HG03575 (cell line): ENCODE measurements around the gene RASSF1.

Experiments
- ATAC-seq: cut with Tn5 transposase; IDR thresholded peaks from one replicate; pipeline ENCODE4 v1.9.1; 2021; ENCODE audit not compliant: unreplicated experiment, insufficient number of reproducible peaks, low FRiP score; ENCODE audit errors: extremely low read depth

The RASSF1 gene

GRCh38 chr3:50369012-50369670 lies 28.5 kb upstream of the RASSF1 start:
- ATAC-seq = no peak

DNA sequence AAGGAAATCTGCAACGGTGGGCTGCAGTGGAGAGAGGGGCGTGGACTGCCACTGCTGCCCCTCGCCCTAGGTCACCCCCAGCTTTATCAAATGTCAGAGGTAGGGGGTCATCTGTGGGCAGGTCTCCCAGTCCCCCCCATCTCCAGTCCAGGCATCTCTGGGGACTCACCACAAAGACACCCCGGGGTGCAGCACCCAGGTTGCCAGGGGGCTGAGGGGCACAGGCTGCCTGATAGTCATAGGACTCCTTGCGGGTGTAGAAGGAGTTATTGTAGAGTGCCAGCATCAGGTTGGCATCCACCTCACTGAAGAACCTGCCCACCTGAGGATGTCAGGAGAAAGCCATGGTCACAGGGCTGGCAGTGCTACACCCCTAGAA lies 25.2 kb upstream of the RASSF1 start:
- ATAC-seq = no peak

DNA sequence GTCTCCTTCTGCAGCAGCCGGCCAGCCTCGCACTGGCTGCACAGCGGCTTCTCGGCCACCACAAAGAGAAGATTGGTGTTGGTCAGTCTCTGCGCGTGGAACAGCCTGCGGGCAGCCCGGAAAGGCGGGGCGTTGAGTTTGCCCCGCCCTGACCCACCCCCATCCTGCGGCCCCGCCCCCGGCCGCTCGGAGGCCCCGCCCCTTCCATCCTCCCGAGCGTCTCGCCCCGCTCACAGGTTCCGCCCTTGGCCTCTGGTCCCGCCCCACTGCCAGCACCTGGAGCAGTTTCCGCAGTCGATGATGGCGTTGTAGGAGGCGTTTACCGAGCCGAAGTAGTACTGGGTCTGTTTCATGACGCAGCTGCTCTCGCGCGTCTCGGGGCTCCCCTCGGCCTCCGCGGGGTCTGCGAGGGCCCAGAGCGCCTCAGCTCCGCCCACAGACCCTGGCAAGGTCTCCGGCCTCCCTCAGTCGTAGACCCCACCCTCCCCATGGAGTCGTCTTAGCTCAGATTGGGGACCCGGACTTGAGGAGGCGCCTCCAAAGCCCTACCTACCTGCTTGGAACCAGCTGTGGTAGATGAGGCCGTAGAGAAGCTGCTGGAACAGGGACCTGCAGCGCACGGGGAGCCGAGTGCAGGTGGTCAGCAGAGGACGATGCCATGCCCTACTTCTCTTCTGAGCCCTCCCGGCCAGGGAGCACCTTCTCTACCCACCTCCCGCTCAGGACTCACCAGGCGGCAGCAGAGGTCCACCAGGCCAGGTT lies 24.6 kb upstream of the RASSF1 start:
- ATAC-seq = no peak

- ATAC-seq = no peak
Measured at GRCh38 chr3:50364573-50365079, 24.0 kb upstream of the RASSF1 start.

DNA sequence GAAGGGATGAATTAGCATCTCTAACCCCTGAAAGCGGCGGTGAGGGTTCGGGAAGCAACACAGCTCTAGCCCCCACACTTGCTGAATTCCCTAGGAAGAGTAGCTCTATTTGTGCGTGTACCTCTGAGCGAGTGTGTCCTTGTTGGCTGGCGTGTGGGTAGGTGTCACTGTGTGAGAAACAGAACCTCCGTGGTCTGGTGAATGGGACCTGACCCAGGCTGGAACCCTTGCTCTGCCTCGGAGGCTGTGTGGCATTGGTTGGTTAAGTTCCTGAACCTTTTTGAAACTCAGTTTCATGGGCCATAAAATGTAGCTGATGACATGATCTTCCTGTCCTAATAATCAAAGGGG lies 19.1 kb upstream of the RASSF1 start:
- ATAC-seq = no peak

DNA sequence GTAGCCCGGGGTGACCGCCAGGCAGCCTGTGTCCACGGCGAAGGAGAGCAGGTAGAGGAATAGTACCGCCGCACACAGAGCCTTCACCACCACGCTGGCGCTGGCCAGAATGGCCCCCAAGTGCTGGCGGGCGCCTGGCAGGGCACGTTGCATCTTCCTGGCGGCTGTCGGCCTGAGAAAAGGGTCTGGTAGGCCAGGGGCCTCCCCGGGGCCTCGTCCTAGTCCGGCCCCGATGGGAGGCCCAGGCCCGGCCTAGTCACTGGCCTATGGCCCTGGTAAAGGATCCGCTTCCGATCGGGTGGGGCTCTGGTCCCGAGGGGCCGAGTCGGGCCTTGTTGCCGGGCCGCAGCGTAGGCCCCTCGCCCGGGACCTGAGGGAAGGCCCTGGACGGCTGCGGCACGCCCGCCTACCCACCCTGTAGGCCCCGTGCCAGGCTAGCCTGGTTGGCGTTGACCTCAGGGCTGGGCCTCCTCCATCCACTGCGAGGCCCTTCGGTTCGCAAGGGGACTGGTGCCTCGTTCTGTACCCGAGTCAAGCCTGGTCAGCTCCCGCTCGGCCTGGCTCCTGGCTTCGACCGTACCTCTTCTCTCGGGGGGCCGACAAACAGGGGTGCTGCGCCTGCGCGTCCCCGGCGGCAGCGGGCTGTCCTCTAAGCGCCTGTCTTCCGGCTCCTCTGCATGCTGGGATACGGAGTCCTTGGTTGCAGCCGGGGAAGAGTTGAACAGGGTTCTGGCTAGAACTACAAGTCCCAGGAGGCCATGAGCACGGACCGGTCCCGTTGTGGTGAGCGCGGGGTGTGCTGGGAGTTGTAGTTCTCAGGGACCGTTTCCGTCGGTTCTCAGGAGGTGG lies 18.5 kb upstream of the RASSF1 start, which contains the start of gene TMEM115:
Gene TMEM115, minus strand, starts transcription at position 611 of the 849 bp plus-strand sequence. Its CDS starts 458 bp downstream, at position 153.
- peak; percentile 90 for ATAC-seq

DNA sequence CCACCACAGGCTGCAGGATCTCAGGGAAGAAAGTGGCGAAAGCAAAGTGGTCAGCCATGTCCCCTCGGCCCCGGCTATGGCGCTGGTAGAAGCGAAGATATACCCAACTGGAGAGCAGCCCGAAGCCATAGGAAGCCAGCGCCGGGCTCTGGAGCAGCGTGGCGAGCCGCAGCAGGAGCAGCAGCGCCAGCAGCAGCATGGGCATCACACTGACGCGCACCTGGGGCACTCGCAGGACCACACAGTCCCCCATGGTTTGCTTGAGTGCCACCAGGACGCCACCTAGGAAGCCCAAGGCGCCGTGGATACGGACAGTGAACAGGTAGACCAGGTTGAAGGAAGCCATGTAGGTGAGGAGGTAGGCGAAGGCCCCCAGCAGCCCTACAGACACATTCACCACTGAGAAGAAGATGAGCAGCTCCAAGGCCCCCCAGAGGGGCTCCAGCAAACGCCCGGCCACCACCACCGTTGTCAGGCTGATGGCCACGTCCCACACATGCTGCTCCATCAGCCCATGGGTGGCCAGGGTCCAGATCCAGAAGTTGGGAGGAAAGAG lies 17.8 kb upstream of the RASSF1 start:
- no peak for ATAC-seq

- no peak for ATAC-seq
Measured at GRCh38 chr3:50357481-50357880, 16.8 kb upstream of the RASSF1 start.

- no peak for ATAC-seq
Measured at GRCh38 chr3:50356553-50356952, 15.9 kb upstream of the RASSF1 start.

- ATAC-seq = no peak
Measured at GRCh38 chr3:50355829-50356552, 15.4 kb upstream of the RASSF1 start.

- no peak for ATAC-seq
Measured at GRCh38 chr3:50354850-50355249, 14.2 kb upstream of the RASSF1 start.

GRCh38 chr3:50354186-50354764 lies 13.6 kb upstream of the RASSF1 start:
- no peak for ATAC-seq

- ATAC-seq = no peak
Measured at GRCh38 chr3:50353245-50354004, 12.8 kb upstream of the RASSF1 start.

GRCh38 chr3:50352781-50353180 lies 12.1 kb upstream of the RASSF1 start:
- ATAC-seq = no peak

GRCh38 chr3:50351323-50351697 lies 10.7 kb upstream of the RASSF1 start:
- no peak for ATAC-seq

DNA sequence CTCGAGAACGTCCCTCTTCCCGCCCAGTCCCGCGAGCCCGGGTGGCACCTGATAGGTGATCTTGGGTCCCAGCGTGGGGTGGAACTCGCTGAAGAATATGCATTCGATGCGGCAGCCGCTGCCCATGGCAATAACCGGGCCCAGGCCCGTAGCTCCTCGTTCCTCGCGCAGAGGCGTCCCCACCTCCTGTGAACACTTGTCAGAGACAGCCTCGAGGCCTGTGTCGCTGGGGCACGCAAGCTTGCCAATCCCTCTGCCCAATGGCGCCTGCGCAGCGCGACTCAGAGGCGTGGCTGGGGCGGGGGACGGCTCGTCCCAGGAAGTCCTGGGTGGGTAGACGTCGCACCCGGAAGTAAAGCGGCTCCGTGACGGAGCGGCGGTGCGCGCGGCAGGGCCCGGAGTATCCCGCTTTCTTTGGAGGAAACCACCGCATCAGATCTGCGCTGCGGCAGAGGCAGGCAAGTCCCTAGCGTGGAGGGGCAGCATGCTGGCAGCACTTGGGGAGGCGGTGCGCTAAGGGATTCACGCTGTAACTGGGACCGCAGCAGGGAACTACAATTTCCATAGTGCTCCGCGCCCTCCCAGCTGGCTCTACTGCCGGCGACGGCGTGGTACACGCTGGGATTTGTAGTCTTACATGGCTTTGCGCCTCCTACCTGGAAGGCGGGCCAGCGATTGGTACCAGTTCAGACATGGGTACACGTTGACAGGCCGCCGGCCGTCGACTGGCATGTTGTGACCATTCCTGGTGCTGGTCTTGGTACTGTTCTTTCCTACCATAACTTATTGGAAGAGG lies 10.1 kb upstream of the RASSF1 start, which contains the start of the genes CYB561D2 and NPRL2:
Gene CYB561D2, plus strand, starts transcription at position 336 of the 796 bp plus-strand sequence. CDS start 572 bp downstream, outside the sequence.
Gene NPRL2, minus strand, starts transcription at position 249 of the 796 bp plus-strand sequence. Its CDS starts 123 bp downstream, at position 126.
- no peak for ATAC-seq

- no peak for ATAC-seq
Measured at GRCh38 chr3:50350213-50350526, 9.5 kb upstream of the RASSF1 start.
